ENCODE data around the gene EMILIN2.

EMILIN2 gene

GRCh38 chr18:2933995-2934394 lies 87.2 kb downstream of the EMILIN2 start:
- no peak for DNase-seq (ENCODE audit: low read depth in 1 of 2, low spot score in 1 of 2)
- no peak for TF ChIP-seq CTCF (IDR thresholded peaks at IDR 0.05; ENCODE audit: insufficient read depth, low read length)
- TF ChIP-seq SPI1 (IDR thresholded peaks at IDR 0.05; ENCODE audit: borderline replicate concordance, low read depth): no peak
- no peak for TF ChIP-seq POLR2AphosphoS5 (IDR thresholded peaks at IDR 0.05; ENCODE audit: low read depth)
- TF ChIP-seq REST (IDR thresholded peaks at IDR 0.05; ENCODE audit: insufficient replicate concordance, low read depth): no peak
- TF ChIP-seq GABPA (IDR thresholded peaks at IDR 0.05; ENCODE audit: low read depth): no peak
- Histone ChIP-seq H3K4me3 (replicated peaks; ENCODE audit: insufficient read depth, low read length) (no peak overlapping the region), H3K27ac (replicated peaks) (no peak overlapping the region), H3K27me3 (ENCODE audit: insufficient read depth, poor library complexity, severe bottlenecking) (no peaks in the 10 kb centered on the region)

GRCh38 chr18:2935438-2936192 lies 88.8 kb downstream of the EMILIN2 start:
- Histone ChIP-seq H3K27me3 (ENCODE audit: insufficient read depth, poor library complexity, severe bottlenecking) (no peaks in the 10 kb centered on the region), H3K27ac (replicated peaks) (no peak overlapping the region), H3K4me3 (replicated peaks; ENCODE audit: insufficient read depth, low read length) (no peak overlapping the region)
- no peak for DNase-seq (ENCODE audit: low read depth in 1 of 2, low spot score in 1 of 2)
- TF ChIP-seq SPI1 (IDR thresholded peaks at IDR 0.05; ENCODE audit: borderline replicate concordance, low read depth): no peak
- no peak for TF ChIP-seq CTCF (IDR thresholded peaks at IDR 0.05; ENCODE audit: insufficient read depth, low read length)
- TF ChIP-seq GABPA (IDR thresholded peaks at IDR 0.05; ENCODE audit: low read depth): no peak
- no peak for TF ChIP-seq POLR2AphosphoS5 (IDR thresholded peaks at IDR 0.05; ENCODE audit: low read depth)

GRCh38 chr18:2939317-2939716 lies 92.5 kb downstream of the EMILIN2 start:
- H3K4me3 ChIP-seq (replicated peaks; ENCODE audit: insufficient read depth, low read length): no peak overlapping the region
- H3K27me3 ChIP-seq (ENCODE audit: insufficient read depth, poor library complexity, severe bottlenecking): no peaks in the 10 kb centered on the region
- no peak overlapping the region for H3K27ac ChIP-seq (replicated peaks)
- TF ChIP-seq CTCF (IDR thresholded peaks at IDR 0.05; ENCODE audit: insufficient read depth, low read length) (no peak), REST (IDR thresholded peaks at IDR 0.05; ENCODE audit: insufficient replicate concordance, low read depth) (no peak), POLR2AphosphoS5 (IDR thresholded peaks at IDR 0.05; ENCODE audit: low read depth) (no peak), GABPA (IDR thresholded peaks at IDR 0.05; ENCODE audit: low read depth) (no peak), SPI1 (IDR thresholded peaks at IDR 0.05; ENCODE audit: borderline replicate concordance, low read depth) (no peak)
- DNase-seq (ENCODE audit: low read depth in 1 of 2, low spot score in 1 of 2): no peak

Measured in HL-60 (cell line).